GM10266 (cell line): ENCODE data around the gene ISLR.

Experiments
- DNase-seq: peaks from one replicate; pipeline ENCODE4 v3.0.0; 2012; ENCODE audit errors: extremely low spot score
- TF ChIP-seq, protein P1 (sequence below): IDR thresholded peaks from 2 replicates; pipeline ENCODE4 v1.5.1; 2012; ENCODE audit warnings: mild to moderate bottlenecking, low read depth; ENCODE audit not compliant: control insufficient read depth, insufficient read depth; ENCODE audit errors: missing control alignments

Gene ISLR

DNA sequence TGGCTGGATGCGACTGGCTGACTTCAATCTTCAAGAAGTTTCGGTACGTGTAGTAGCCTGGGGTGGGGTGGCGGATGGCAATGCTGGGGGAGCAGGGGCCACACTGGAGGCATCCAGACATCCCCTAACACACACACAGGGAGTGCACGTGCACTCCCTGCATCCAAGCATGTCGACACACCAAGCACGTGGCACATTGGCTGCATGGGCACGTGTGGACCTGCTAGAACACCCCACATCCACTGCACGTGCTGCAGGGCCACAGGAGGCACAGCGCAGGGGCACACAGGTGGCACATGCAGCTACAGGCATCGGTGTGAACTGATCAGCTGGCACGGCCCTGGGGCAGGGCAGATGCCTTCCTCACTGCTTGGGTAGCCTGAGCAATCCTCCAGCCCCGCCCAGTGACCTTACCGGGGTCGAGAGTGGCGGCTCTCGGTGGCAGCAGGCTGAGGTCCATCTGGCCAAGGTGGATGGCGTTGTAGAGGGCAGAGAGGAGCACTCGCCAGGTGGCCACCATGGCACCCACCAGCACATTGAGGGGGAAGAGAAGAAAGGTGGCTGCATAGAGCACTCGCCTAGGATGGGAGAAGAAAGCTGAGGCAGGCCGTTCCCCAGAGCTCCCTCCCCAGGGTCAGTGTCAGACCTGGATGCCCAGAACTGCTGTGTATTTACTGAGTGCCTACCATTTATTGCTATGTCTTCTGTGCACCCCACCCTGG, 7.5 kb downstream of the ISLR start:
- no peak for DNase-seq
- TF ChIP-seq, protein P1, sequence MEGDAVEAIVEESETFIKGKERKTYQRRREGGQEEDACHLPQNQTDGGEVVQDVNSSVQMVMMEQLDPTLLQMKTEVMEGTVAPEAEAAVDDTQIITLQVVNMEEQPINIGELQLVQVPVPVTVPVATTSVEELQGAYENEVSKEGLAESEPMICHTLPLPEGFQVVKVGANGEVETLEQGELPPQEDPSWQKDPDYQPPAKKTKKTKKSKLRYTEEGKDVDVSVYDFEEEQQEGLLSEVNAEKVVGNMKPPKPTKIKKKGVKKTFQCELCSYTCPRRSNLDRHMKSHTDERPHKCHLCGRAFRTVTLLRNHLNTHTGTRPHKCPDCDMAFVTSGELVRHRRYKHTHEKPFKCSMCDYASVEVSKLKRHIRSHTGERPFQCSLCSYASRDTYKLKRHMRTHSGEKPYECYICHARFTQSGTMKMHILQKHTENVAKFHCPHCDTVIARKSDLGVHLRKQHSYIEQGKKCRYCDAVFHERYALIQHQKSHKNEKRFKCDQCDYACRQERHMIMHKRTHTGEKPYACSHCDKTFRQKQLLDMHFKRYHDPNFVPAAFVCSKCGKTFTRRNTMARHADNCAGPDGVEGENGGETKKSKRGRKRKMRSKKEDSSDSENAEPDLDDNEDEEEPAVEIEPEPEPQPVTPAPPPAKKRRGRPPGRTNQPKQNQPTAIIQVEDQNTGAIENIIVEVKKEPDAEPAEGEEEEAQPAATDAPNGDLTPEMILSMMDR: no peak

DNA sequence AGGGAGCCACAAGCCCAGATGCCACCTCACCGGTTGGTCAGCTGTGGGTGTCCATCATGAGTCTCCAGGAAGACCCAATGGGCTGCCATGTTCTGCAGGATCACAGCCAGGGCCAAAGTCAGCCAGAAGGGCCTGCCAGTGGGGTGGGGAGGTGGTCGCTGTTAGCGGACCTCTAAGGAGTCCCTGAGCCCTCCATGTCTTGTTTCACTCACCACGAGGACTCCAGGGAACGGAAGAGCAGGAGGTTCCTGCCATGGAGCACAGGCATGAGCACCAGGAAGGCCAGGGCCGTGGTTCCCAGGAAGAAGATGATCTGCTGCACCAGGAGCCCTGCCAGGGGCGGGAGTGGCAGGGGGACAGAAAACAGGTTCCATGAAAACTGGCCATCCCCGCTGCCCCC, 8.6 kb downstream of the ISLR start:
- DNase-seq: no peak
- TF ChIP-seq, protein P1: no peak

DNA sequence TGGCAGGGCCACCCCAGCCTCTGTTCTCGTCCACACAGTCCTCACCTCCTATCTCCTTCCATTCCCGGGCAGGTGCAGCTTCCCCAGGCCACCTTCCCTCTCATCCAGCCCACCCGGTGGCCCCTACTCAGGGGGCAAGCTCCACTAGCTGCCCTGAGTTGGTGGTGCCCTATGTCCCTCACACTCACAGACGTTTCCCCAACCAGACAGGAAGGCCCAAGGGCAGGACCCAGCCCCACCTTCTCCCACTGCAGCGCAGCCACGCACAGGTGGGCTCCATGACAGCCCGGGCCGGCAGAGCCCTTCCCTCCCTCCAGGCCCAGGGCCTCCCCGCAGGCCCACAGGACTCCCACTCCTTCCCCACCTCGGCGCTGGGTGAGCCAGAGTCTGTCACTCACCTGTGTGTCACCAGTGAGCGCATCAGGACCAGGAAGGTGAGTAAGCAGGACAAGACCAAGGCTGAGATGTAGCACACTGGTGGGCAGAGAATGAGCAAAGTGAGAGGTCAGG, 11.1 kb downstream of the ISLR start:
- TF ChIP-seq, protein P1: no peak
- DNase-seq: no peak

DNA sequence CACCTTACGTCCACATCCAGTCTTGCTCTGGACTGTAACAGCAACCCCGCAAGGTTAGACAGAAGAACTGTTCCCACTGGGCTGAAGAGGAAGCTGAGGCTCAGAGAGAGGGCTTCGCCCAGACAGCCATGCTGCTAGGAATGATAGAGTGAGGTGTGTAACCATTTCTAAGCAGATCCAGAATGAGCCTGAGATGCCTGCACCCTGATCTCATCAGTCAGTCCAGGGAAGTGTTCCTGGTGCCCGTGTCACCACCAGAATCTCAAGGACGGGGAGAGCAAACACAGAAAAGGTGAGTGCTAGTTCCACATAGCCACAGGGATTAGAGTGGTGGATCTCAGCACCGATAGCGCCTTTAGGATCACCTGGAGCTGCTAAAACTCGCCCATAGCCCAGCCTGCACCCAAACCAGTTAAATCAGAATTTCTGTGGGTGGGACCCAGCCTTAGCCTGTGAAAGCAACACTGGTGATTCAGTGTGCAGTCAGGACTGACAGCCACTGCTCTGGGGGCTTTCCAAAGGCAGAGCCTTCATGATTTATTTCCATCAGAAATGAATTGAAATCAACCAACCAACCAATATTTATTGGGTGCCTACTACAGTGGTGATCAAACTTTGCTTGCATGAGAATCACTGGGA, 12.3 kb downstream of the ISLR start:
- no peak for DNase-seq
- TF ChIP-seq, protein P1: no peak

DNA sequence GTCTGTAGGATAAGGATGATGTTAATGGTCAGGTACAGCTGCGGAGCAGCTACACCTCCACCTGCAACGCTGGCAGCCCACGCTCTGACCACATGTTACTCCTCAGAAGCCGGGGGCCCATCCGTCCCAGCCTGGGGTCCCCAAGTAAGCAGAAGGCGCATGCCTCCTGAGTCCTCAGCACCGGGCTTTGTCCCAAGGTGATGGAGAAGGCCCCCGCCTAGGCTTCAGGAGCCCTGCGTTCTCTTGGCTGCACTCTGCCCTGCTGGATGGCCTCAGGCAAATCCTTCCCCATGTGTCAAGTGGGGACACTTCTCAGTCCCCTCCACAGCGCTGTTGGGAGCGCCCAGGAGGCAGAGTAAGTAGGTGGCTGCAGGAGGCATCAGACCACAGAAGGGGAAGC, 14.7 kb downstream of the ISLR start:
- TF ChIP-seq, protein P1: no peak
- no peak for DNase-seq

DNA sequence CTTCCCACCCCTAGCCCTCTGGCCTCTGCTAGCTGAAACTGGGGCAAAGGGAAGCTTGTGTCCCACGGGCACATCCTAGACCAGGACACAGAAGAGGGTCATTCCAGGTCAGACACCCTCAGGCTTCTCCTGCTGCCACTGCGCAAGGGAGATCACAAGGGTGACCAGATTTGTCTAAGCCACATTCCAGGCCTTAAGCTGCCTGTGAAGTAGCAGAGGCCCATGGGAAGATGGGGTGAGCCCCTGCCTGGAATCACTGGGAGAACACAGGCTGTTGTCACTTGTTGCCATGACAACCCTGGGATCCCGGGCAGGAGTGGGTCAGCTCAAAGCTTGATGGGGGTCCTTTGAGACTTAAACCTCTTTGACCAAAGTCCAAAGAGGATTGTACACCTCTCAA, 18.3 kb downstream of the ISLR start:
- no peak for DNase-seq
- TF ChIP-seq, protein P1: no peak

DNA sequence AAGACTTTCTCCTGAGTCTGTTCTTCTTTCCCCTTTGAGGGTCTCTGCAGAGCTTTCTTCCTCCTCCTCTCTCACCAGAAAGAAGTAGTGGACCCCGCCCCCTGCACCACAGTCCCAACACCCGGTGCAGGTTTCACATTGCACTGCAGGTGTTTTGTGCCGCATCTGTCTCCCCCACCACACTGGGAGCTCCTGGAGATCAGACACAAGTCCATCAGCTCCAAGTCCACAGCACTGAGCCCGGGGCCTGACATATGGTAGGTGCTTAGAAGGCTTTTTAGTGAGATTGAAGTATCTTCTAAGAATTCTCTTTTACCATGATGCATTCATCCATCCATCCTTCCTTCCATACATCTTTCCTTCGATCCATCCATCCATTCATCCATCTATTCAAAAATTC, 19.2 kb downstream of the ISLR start:
- no peak for DNase-seq
- TF ChIP-seq, protein P1: no peak
